Ovary (tissue), 3 donors: ENCODE data around the gene PDIA6.

Experiments used
- EP300 ChIP-seq: sonication (generic); formaldehyde crosslinking; IDR thresholded peaks from one replicate; pipeline ENCODE4 v1.6.1; 2017; ENCODE audit warnings: antibody characterized with exemption
- POLR2A ChIP-seq: fragments of 450-650 bp; IDR thresholded peaks from one replicate; pipeline ENCODE4 v1.6.1; 2017; ENCODE audit warnings: antibody characterized with exemption, mild to moderate bottlenecking, moderate library complexity
- TF ChIP-seq, protein P1 (sequence below), 3 donors: fragments of 450-650 bp in 2 of 3; fragments of 200-600 bp in 1 of 3; IDR thresholded peaks; one replicate each; pipeline versions ENCODE4 v1.5.1 to v1.8.0; 2016 to 2022; ENCODE audit warnings: antibody characterized with exemption in 3 of 3, mild to moderate bottlenecking in 1 of 3
- donor health status: DM: no; HTN: no; CAD: no.

DNA sequence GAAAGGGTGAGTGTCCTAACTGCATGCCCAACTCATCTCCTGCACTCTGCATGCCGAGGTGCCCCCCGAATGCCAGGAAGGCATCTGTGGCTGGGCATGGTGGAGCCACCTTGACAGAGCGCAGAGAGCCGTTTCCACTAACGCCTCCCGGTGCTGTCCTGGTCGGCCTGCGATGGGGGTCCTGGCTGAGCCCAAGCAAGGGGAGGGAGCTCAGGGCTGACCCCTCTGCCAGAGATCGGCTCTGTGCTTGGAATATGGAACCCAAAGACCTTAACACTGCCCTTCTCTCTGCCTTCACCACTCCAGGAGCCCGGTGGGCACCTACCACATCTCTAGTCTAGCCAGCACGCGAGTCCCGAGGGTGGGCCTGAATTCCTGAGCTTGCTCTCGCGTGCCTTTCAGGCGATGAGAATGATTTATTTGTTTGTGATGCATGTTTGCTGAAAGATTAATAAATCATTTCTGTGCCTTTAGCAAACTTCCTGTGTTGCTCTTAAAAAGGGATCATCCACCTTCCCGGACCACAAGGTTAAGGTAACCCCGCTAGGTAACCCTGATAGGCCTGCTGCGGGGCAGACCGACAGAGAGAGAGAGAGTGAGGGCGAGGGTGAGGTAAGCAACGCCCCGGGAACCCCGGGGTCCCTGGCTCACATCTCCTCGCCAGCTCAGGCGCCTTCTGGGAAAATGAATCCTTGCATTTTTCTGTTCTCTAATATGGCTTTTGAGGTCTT lies 35.3 kb downstream of the PDIA6 start:
- TF ChIP-seq, protein P1, sequence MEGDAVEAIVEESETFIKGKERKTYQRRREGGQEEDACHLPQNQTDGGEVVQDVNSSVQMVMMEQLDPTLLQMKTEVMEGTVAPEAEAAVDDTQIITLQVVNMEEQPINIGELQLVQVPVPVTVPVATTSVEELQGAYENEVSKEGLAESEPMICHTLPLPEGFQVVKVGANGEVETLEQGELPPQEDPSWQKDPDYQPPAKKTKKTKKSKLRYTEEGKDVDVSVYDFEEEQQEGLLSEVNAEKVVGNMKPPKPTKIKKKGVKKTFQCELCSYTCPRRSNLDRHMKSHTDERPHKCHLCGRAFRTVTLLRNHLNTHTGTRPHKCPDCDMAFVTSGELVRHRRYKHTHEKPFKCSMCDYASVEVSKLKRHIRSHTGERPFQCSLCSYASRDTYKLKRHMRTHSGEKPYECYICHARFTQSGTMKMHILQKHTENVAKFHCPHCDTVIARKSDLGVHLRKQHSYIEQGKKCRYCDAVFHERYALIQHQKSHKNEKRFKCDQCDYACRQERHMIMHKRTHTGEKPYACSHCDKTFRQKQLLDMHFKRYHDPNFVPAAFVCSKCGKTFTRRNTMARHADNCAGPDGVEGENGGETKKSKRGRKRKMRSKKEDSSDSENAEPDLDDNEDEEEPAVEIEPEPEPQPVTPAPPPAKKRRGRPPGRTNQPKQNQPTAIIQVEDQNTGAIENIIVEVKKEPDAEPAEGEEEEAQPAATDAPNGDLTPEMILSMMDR (IDR thresholded peaks at IDR 0.05): no peak
- no peak for TF ChIP-seq EP300
- no peak for TF ChIP-seq POLR2A
